Activated CD4-positive, alpha-beta T cell treated with anti-CD3 and anti-CD28 coated beads, Interleukin-2, amount 50 U/mL, for 24 hours (primary cell): ENCODE results near the gene LRMDA.

Source experiments
- DNase-seq, 2 donors: peaks; one replicate each; pipeline ENCODE4 v3.0.0-alpha.2; 2020; ENCODE audit warnings: low read depth in 1 of 2, low spot score in 1 of 2

The LRMDA gene

DNA sequence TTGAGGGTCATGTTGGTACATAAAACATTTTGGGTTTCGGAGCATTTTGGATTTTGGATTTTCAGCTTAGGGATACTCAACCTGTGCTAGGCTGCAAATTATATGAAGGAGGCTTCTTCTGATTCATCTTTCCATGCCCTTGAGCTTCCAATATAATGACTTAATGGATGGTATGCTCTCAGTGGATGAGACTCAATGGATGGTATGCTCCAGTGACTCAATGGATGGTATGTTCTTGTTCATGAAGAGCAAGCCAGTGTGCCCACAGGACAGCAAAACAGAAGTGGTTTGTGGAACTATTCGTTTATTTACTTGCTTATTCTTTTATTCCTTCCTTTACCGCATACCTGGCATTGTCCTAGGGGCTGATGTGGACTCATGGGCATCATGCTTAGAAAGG is 969.6 kb downstream of the LRMDA start:
- no peak for DNase-seq

DNA sequence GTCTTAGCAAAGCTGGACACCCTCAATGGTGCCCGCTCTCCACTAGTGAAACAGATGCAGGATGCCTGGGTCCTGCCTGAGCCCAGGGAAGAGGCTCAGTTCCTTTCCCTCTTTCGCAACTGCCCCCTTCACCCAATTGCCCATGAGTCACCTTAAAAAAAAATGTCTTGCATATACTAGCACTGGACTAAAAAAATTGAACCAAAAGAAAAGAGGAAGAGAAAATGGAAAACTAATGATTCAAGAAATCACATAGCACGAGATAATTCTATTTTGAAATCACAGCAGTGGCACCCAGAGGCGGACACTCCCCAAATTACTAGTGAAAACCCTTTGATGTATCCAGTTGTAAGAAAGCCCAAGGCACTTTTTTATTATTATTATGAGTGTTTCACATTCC is 972.5 kb downstream of the LRMDA start:
- DNase-seq: no peak

- no peak for DNase-seq
These were observed 973.1 kb downstream of the LRMDA start for GRCh38 chr10:76404531-76404930.

DNA sequence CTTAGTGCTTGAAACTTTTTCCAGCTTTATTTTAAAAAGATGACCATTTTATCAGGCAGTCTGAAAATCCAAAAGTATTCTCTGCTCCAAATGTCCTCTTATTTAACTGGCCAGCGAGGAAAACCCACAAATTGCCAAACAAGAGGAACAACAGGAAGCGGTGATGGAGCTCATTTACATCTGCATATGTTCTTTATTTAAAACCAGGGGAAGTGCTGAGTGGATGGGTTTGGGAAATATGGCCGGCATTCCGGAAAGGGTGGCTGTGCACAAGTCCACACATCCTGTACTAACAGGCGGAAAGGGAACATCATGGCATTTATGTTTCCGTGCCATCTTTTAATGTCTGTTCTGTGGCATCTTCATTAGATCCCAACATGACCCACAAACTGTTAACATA is 974.5 kb downstream of the LRMDA start:
- no peak for DNase-seq

- DNase-seq: no peak
These were observed 977.2 kb downstream of the LRMDA start for GRCh38 chr10:76408646-76409045.

DNA sequence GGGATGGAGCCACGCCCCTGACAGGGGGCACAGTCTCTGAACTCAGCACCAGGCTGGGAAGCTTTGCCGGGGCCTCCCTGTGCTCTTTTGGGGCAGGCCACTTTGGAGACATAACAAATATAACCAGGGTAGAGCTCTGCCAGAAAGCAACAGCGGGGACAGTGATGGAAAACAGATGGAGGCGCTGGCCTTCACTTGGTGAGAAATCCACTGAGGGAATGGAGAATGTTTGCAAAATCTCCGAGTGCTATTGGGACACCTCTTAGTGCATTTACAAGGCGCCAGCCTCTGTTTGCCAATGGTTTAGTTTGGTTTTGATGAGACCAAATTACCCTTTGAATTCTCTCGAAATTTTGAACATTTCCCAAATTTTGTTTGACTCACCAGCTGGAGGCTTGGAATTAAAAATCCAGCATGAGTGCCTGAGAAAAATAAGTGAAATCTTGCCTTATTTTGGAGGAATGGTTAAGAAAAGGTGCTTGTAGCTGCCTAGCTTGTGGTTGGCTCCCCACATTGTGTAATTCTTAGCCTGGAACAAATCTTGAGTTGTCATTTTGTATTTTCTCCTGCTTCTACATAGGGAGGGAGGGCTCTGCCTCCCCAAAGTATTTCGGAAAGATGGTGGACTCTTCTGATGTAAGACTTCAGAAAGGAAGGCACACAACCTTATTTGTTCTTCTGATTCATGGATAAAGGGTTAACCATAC is 980.5 kb downstream of the LRMDA start:
- DNase-seq: no peak

GRCh38 chr10:76415554-76415953 is 984.1 kb downstream of the LRMDA start:
- DNase-seq: no peak

- DNase-seq: no peak
These were observed 985.2 kb downstream of the LRMDA start for GRCh38 chr10:76416642-76417041.

DNA sequence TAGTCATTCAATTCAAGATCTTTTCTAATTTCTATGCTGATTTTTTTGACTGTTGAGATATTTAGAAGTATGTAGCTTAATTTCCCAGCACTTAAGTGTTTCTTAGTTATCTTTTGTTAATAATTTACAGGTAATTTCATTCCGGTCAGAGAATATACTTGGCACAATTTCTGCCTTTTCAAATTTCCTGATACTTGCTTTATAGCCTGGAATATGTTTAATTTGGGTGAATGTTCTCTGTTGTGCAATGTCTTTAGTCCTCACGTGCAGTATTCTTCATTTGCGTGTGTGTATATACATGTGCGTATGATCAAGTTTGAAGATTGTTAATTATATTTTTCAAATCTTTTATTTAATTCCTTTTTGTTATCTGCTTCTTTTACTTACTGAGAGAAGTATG is 989.3 kb downstream of the LRMDA start:
- DNase-seq: no peak

DNA sequence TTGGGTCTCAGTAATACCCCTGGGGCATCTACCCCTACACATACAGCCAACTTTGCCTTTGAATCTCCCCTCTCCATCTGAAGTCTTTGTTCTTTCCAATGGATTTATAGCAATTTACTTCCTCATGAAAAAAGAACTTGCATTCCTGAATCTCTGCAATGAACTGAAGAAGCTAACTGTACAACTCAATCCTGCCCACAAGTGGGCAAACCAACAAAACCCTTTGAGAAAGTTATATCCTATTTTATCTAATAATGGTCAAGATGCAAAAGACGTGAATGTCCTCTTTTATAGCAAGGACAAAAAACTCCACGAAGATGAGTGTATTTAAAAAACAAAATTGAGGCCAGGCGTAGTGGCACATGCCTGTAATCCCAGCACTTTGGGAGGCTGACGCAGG is 991.3 kb downstream of the LRMDA start:
- DNase-seq: no peak

DNA sequence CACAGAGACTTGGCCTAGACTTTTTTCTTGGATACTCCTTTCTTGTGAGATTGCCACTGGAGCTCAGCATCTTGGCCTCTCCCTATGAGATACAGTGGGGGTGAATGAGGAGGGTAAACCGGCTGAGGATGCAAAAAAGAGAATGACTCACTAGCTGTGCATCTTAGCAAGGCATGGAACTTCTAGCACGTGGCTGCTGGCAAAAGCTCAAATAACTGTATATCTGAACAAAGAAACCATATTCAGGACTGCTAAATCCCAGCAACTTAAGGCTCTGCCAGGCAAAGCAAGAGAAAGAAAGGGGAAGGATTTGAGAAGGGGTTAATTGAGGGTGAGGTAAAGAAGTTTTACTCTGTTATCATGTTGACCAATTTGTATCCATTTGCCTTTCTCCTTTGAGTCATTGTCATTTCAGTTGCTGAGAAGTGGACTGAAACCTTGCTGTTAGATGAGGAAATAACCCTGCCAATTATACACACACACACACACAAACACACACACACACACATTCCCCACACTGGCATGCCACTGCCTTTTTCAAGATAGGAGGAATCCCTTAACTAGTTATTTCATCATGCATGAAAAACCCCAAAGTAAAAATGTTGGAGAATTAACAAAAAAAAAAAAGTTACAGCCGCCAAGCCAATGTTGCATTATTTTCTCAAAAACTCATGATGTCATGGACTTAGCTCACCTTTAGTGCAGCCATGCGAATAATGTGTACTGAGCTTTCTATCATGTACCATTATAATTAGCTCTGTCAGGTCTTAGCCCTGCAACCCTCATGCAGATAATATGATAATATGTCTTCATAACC is 997.3 kb downstream of the LRMDA start:
- DNase-seq: no peak

DNA sequence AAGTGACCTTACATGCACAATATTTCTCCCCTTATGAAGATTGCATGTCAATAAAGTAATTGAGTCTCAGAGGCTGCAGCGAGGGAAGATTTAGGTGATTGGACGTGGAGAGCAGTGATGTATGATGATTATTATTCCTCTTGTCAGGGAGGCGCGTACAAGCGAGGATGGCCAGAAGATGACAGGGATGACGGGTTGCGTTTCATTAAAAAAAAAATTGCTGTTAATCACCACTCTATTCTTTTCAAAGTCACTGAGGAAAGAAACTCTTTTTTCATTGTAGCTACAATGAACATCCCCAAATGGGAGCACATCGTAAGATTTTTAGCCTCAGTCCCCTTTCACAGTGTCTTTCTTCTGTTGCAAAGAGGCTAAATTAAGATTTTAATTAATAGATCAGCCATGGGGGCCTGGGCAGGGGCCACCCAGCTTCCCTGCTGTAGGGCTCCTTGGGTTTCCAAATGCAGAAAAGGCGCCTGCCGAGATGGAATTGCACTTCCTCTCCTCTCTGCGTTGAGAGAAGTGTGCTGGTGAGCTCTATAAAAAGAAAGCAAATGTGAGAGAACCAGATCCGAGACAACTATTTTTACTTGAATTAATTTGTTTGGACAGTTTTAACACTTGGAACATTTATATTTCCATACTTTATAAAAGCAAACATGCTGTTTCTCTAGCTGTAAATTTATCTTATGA is 998.1 kb downstream of the LRMDA start:
- DNase-seq: no peak

- no peak for DNase-seq
These were observed 998.7 kb downstream of the LRMDA start for GRCh38 chr10:76430061-76430645.

GRCh38 chr10:76432016-76433012 is 1000.9 kb downstream of the LRMDA start:
- no peak for DNase-seq

DNA sequence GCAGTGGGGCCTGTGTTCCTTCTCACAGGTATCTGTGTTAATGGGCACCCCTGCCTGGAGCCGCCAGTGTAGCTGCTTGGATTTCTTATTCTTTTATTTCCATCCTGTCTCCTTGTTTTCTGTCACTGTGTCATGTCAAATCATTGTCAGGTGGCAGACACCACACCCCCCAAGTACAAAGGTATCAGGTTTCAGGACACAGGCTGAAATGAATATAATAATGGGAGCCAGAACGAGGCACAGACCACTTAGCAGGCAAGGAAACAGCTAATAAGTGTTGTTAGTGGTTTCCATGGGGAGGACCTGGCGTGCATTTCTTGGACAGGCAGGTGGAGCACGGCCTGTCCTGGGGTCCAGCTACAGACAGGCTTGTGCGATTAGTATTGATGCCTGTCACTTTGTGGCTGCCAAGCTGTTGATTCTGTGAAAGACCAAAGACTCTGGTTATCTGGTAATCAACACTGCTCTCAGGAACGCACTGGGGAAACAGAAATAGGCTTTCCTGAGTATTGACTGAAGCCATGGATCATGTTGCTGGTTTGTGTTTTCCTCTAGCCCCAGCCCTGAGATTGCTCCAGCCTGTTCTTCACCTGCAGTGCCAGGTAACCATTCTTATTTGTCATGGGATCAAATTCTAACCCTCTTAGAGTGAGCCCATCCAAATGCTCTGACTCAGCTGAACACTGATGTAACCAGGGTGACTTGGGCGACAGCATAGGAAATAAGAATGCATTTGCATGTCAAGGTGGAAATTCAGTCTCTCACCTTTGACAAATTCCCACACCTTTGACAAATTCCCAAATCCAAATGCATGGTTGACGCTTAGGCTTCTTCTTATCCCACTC is 1002.0 kb downstream of the LRMDA start:
- no peak for DNase-seq

DNA sequence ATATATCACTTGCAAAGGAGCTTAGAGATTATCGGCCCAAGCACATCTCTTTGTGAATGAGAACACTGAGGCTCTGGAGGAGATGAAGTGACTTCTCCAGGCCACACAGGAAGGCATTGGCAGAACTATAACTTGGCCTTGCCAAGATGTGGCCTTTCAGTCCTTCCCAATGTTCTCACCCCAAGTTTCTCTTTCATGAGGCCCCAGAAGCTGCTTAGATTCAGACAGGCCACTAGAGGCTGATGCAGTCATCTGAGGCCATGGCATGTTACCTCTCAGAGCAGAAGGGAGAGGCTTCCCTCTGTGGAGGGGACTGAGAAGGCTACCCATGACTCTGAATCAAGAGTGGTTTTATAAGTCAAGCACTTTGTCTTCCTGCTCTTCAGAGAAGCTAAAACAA is 1003.7 kb downstream of the LRMDA start:
- no peak for DNase-seq

GRCh38 chr10:76436401-76436811 is 1005.0 kb downstream of the LRMDA start:
- no peak for DNase-seq

- no peak for DNase-seq
These were observed 1005.6 kb downstream of the LRMDA start for GRCh38 chr10:76436981-76437380.

DNA sequence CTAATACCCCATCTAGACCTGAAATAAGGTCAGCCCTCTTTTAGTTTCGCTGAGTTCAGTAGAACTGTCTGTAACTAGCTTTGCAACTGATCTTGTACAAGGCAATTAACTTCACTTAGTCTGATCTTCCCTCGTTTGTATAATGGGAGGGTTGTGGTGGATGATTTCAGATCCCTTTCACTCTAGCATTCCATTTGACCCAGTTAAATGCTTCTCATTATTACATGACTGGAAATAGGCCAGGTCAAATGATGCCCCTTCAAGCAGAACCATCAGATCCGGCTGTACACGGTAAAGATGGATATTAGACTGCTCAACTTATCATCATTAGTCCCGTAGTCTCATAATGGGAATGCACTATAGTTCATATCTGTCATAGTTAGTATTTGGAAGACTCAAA is 1009.0 kb downstream of the LRMDA start:
- no peak for DNase-seq

GRCh38 chr10:76442113-76442512 is 1010.7 kb downstream of the LRMDA start:
- no peak for DNase-seq
